Measurements from ENCODE around the gene ZBTB9. TPM values are rescaled to one million over a fixed set of nuclear protein-coding genes. Genes with fewer than 3 reads are reported as not detected.

Gene ZBTB9
- polyA plus RNA-seq, 3 donors = 0.42 to 2.0 (median 1.1) TPM

GRCh38 chr6:33453393-33454008 is 875 bp upstream of the ZBTB9 start:
- Histone ChIP-seq H4K20me1 (ENCODE audit: insufficient read depth, low read length) (no peaks in the 10 kb centered on the region), H3K4me1 (ENCODE audit: control insufficient read depth in 1 of 2, insufficient read depth in 2 of 2, low read length in 2 of 2) (peaks cover 53 to 65% of the 10 kb centered on the region in 2 donors), H3K36me3 (replicated peaks in 1 of 2; ENCODE audit: control insufficient read depth in 1 of 2, insufficient read depth in 2 of 2, low read length in 2 of 2) (peaks cover 0 to 11% of the 10 kb centered on the region in 2 donors), H3K9ac (ENCODE audit: insufficient read depth, low read length, poor library complexity, severe bottlenecking) (peak overlapping the region; percentile 78), H3K27me3 (ENCODE audit: control insufficient read depth in 2 of 2, insufficient read depth in 2 of 2, low read length in 2 of 2) (no peaks in the 10 kb centered on the region), H2AFZ (ENCODE audit: insufficient read depth, low read depth, low read length, poor library complexity, severe bottlenecking) (peak overlapping the region; percentile 87), H3K27ac (ENCODE audit: low read depth in 1 of 2, low read length in 2 of 2) (peak overlapping the region; percentile 56 to 82), H3K9me3 (replicated peaks in 1 of 2; ENCODE audit: control insufficient read depth in 1 of 2, insufficient read depth in 1 of 2, low read length in 2 of 2) (no peaks in the 10 kb centered on the region), H3K79me2 (ENCODE audit: insufficient read depth, low read length) (peaks cover 45% of the 10 kb centered on the region), H3K4me3 (replicated peaks in 1 of 3; ENCODE audit: low read depth in 2 of 3, low read length in 3 of 3) (peak overlapping the region; percentile 88 to 96 (median 95)), H3K4me2 (replicated peaks; ENCODE audit: extremely low read depth, low read length, poor library complexity, severe bottlenecking) (peak overlapping the region; percentile 86)
- Mint-ChIP-seq H3K36me3 (peaks cover 21 to 22% of the 10 kb centered on the region in 2 donors), H3K27me3 (ENCODE audit: low read depth in 3 of 3) (peaks cover 0 to 3% (median 1%) of the 10 kb centered on the region in 3 donors), H3K4me1 (peaks cover 60% of the 10 kb centered on the region), H3K4me3 (peak overlapping the region; percentile 89 to 91), H3K27ac (peak overlapping the region; percentile 61 to 95 (median 89)), H3K9me3 (no peaks in the 10 kb centered on the region)
- intact Hi-C loops (cut with micrococcal nuclease) = loop anchor here in 1 of 2 donors (5.0 kb wide), 1 partner anchor 36 kb away; the partner anchor contains the start of gene CUTA
- no peak for TF ChIP-seq CTCF (IDR thresholded peaks at IDR 0.05)
- no peak for DNase-seq
- 0% methylated on average over 1 of the region's 12 CpGs for WGBS (ENCODE audit: insufficient coverage)

- intact Hi-C loops (cut with micrococcal nuclease) = no loop called here
- peaks cover 0 to 11% of the 10 kb centered on the region in 2 donors for H3K36me3 ChIP-seq (replicated peaks in 1 of 2; ENCODE audit: control insufficient read depth in 1 of 2, insufficient read depth in 2 of 2, low read length in 2 of 2)
- peak overlapping the region; percentile 87 for H2AFZ ChIP-seq (ENCODE audit: insufficient read depth, low read depth, low read length, poor library complexity, severe bottlenecking)
- DNase-seq = no peak
- Mint-ChIP-seq H3K4me3 (peak overlapping the region; percentile 89 to 91), H3K27ac (peak overlapping the region in 6 of 7 donors; percentile 35 to 94 (median 87)), H3K4me1 (peaks cover 45% of the 10 kb centered on the region), H3K36me3 (peaks cover 15 to 16% of the 10 kb centered on the region in 2 donors), H3K27me3 (ENCODE audit: low read depth in 3 of 3) (peaks cover 0 to 3% (median 3%) of the 10 kb centered on the region in 3 donors), H3K9me3 (peaks cover 0 to 2% (median 0%) of the 10 kb centered on the region in 7 donors)
- peaks cover 32% of the 10 kb centered on the region for H3K79me2 ChIP-seq (ENCODE audit: insufficient read depth, low read length)
- H3K9me3 ChIP-seq (replicated peaks in 1 of 2; ENCODE audit: control insufficient read depth in 1 of 2, insufficient read depth in 1 of 2, low read length in 2 of 2) = no peaks in the 10 kb centered on the region
- peaks cover 38 to 50% of the 10 kb centered on the region in 2 donors for H3K4me1 ChIP-seq (ENCODE audit: control insufficient read depth in 1 of 2, insufficient read depth in 2 of 2, low read length in 2 of 2)
- peak overlapping the region in 1 of 2 donors; percentile 82 for H3K27ac ChIP-seq (ENCODE audit: low read depth in 1 of 2, low read length in 2 of 2)
- WGBS (ENCODE audit: insufficient coverage) = 66% methylated on average over 16 of the region's 16 CpGs
- H3K4me2 ChIP-seq (replicated peaks; ENCODE audit: extremely low read depth, low read length, poor library complexity, severe bottlenecking) = peak overlapping the region; percentile 86
- TF ChIP-seq CTCF (IDR thresholded peaks at IDR 0.05) = no peak
- peak overlapping the region; percentile 88 to 96 (median 95) for H3K4me3 ChIP-seq (replicated peaks in 1 of 3; ENCODE audit: low read depth in 2 of 3, low read length in 3 of 3)
- peak overlapping the region; percentile 78 for H3K9ac ChIP-seq (ENCODE audit: insufficient read depth, low read length, poor library complexity, severe bottlenecking)
- H3K27me3 ChIP-seq (ENCODE audit: control insufficient read depth in 2 of 2, insufficient read depth in 2 of 2, low read length in 2 of 2) = no peaks in the 10 kb centered on the region
- no peaks in the 10 kb centered on the region for H4K20me1 ChIP-seq (ENCODE audit: insufficient read depth, low read length)
These were observed 675 bp downstream of the ZBTB9 start for GRCh38 chr6:33455051-33455450.
